Testis (tissue), 3 donors: ENCODE results near the gene ARHGAP20. TPM values are rescaled to one million over a fixed set of nuclear protein-coding genes. Genes with fewer than 3 reads are reported as not detected.

Source experiments
- DNase-seq: peaks from one replicate; pipeline ENCODE4 v3.0.0-alpha.2; 2019
- H3K27ac ChIP-seq, 2 donors: fragments of 200-600 bp; sonication (generic); one replicate each; pipeline ENCODE4 v1.5.1; 2019
- H3K27me3 ChIP-seq: fragments of 200-600 bp; sonication (generic); one replicate; pipeline ENCODE4 v1.5.1; 2019
- H3K36me3 ChIP-seq: fragments of 200-600 bp; sonication (generic); one replicate; pipeline ENCODE4 v1.5.1; 2017; ENCODE audit warnings: low read depth; ENCODE audit errors: missing control alignments
- H3K4me1 ChIP-seq: fragments of 200-600 bp; sonication (generic); one replicate; pipeline ENCODE4 v1.5.1; 2019
- H3K4me3 ChIP-seq, 2 donors: fragments of 200-600 bp; sonication (generic); one replicate each; pipeline ENCODE4 v1.5.1; 2017 to 2019
- H3K9me3 ChIP-seq: fragments of 200-600 bp; sonication (generic); one replicate; pipeline ENCODE4 v1.5.1; 2017
- POLR2A ChIP-seq: fragments of 450-650 bp; IDR thresholded peaks from one replicate; pipeline ENCODE4 v1.6.1; 2017; ENCODE audit warnings: antibody characterized with exemption, mild to moderate bottlenecking, moderate library complexity
- WGBS, 2 donors: methylation state at CpG; one replicate each; pipeline ENCODE4 v1.1.5; 2018; 5-methylcytosine and 5-hydroxymethylcytosine counted together
- intact Hi-C: fragments of 100-400 bp; cut with DNase I; formaldehyde crosslinking; loops from one replicate; pipeline ENCODE4 v1.15.1; 2023; ENCODE audit warnings: low total_unique reads
- polyA plus RNA-seq: library from polyadenylated mRNA; stranded (reverse); fragments of 350-450 nt; fragmentation: Illumina TruSeq; extraction: RNeasy Lipid Tissue Mini Kit (QIAGEN cat#74804); gene quantifications from one replicate; pipeline ENCODE4 v1.2.3, GENCODE V29; 2014; ENCODE audit warnings: low read depth, low replicate concordance; ENCODE audit not compliant: insufficient read depth
- total RNA-seq, 2 donors: library from RNA; depleted of rRNA; stranded (reverse); fragments of >200 nt; gene quantifications; one replicate each; pipeline ENCODE4 v1.2.3, GENCODE V29; 2016
- TF ChIP-seq, protein P1 (sequence below), 3 experiments: fragments of 450-650 bp in 2 of 3; fragments of 200-600 bp in 1 of 3; sonication (generic) in 1 of 3; IDR thresholded peaks; one replicate each; pipeline ENCODE4 v1.5.1; 2016 to 2019; ENCODE audit warnings: antibody characterized with exemption in 3 of 3, mild to moderate bottlenecking in 2 of 3, moderate library complexity in 1 of 3

Gene ARHGAP20
- total and polyA plus RNA-seq, 3 donors from 2014 or later, result 18.6 to 40.1 (median 37.2) TPM

DNA sequence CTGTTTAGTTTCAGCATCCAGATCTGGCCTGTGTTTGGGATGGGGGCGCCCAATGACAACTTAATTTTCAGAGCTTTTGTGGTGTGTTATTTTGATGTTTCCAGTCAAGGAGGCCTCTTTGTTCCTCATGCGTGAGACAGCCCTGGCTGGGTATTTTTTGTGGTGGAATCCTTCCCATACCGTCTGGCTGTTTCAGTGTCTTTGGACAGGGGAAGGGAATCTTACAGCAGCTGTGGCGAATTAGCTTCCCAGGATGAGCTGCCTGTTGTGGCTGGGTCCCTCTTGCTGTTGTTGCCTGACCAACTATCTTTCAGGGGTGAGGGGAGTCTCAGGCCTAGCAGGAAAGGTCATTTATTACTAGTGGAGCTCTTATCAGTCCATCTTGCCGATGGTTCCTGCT, 138.8 kb downstream of the ARHGAP20 start:
- Histone ChIP-seq H3K9me3 (no peaks in the 10 kb centered on the region), H3K4me3 (no peak overlapping the region), H3K27me3 (no peaks in the 10 kb centered on the region), H3K27ac (no peak overlapping the region), H3K36me3 (no peaks in the 10 kb centered on the region), H3K4me1 (no peaks in the 10 kb centered on the region)
- intact Hi-C loops, result no loop called here
- DNase-seq, result no peak
- 58 to 64% methylated on average over 5 of the region's 5 CpGs for WGBS, 2 donors
- TF ChIP-seq POLR2A, result no peak
- TF ChIP-seq, protein P1, sequence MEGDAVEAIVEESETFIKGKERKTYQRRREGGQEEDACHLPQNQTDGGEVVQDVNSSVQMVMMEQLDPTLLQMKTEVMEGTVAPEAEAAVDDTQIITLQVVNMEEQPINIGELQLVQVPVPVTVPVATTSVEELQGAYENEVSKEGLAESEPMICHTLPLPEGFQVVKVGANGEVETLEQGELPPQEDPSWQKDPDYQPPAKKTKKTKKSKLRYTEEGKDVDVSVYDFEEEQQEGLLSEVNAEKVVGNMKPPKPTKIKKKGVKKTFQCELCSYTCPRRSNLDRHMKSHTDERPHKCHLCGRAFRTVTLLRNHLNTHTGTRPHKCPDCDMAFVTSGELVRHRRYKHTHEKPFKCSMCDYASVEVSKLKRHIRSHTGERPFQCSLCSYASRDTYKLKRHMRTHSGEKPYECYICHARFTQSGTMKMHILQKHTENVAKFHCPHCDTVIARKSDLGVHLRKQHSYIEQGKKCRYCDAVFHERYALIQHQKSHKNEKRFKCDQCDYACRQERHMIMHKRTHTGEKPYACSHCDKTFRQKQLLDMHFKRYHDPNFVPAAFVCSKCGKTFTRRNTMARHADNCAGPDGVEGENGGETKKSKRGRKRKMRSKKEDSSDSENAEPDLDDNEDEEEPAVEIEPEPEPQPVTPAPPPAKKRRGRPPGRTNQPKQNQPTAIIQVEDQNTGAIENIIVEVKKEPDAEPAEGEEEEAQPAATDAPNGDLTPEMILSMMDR (IDR thresholded peaks at IDR 0.05), result no peak

DNA sequence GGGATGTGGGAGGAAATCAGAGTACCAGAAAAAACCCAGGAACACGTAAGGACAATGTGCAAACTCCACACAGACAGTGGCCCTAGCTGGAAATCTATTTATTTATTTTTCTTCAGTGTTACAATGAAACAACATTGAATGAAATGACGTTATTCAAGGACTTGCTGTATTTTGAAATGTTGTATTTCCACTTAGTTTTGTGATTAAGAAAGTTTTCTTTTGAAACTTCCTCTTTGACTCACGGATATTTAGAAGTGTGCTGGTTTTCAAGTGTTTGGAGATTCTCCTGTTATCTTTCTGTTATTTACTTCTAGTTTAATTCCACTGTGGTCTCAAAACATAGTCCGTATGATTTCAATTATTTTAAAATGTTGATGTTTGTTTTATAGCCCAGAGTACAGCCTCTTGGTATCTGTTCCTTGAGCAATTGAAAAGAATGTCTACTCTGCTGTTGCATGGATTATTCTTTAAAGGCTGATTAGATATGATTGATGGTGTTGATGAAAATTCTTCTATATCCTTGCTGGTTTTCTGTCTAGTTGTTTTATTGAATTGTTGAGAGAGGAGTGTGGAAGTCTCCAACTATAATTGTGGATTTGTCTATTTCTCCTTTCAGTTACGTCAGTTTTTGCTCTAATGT, 141.0 kb downstream of the ARHGAP20 start:
- no peak overlapping the region for H3K27ac ChIP-seq
- no peak for DNase-seq
- H3K36me3 ChIP-seq, result no peaks in the 10 kb centered on the region
- no peaks in the 10 kb centered on the region for H3K9me3 ChIP-seq
- H3K27me3 ChIP-seq, result no peaks in the 10 kb centered on the region
- TF ChIP-seq POLR2A, result no peak
- TF ChIP-seq, protein P1 (IDR thresholded peaks at IDR 0.05), result no peak
- WGBS, 2 donors, result 50 to 51% methylated on average over 5 of the region's 5 CpGs
- no peak overlapping the region for H3K4me3 ChIP-seq
- no peaks in the 10 kb centered on the region for H3K4me1 ChIP-seq
- intact Hi-C loops, result no loop called here

DNA sequence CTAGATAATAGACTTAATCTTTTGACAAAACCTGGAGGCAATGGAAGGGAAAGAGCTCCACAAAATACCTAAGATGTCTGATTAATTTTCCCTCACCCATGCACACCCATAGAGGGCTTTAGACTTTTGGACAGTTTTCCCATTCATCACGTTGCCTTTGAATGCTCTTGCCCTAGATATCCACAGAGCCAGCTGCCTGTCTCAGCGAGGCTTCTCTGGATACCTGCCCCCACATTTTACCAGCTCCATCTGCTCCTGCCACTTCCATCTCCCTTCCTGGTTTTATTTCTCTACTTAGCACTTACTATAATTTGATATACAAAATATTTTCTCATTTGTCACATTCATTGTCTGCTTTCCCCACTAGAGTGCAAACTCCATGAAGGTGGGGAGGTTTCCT, 145.7 kb downstream of the ARHGAP20 start:
- H3K27me3 ChIP-seq, result no peaks in the 10 kb centered on the region
- no peak overlapping the region for H3K4me3 ChIP-seq
- no peak overlapping the region for H3K27ac ChIP-seq
- TF ChIP-seq, protein P1 (IDR thresholded peaks at IDR 0.05), result no peak
- no peak for TF ChIP-seq POLR2A
- peaks cover 4% of the 10 kb centered on the region for H3K4me1 ChIP-seq
- 65 to 75% methylated on average over 2 of the region's 2 CpGs for WGBS, 2 donors
- H3K36me3 ChIP-seq, result no peaks in the 10 kb centered on the region
- no peak for DNase-seq
- intact Hi-C loops, result no loop called here
- no peaks in the 10 kb centered on the region for H3K9me3 ChIP-seq

DNA sequence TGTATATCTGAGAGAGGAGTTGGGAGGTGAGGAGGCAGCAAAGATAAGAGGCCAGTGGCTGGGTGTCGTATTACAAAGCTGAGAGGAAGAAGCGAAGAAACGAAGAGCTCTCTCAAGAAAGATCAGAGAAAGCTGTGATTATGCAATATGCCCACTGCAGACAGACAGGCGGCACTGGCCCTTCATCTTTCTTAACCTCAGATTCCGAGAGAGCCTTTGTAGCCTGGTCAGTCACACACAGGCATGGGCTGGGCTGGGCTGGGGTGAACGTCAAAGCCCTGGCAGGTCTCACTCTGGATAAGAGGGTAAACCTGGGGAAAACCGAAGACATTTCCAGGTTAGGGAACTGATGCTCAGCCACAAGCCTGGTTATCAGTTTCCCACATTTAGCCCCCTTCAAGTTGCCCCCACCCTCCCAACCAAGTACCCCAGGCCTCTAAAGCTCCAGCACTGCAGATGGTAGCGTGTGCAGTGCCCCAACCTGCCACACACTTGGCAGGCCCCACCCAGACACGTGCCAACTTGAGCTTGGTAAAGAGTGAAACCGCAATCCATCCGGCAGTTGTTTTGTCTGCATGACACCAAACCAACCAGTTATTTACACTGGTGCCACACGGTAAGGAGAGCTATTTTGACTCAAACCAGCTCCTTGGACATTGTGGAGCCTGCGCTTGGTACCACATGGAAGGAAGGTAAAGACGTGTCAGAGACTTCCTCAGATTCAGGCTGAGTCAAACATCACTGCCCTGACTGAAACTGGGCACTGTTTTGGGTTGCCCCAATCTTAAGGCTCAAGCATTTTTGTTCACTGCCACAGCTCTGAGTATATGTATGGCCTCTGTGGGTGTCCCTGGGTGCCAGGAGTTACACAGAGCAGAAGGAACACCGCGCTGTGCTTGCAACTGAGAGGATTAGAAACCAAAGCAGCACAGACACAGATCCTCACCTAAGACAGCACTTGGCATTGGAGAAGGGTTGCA, 146.6 kb downstream of the ARHGAP20 start:
- Histone ChIP-seq H3K4me3 (no peak overlapping the region), H3K27me3 (no peaks in the 10 kb centered on the region), H3K27ac (no peak overlapping the region), H3K36me3 (no peaks in the 10 kb centered on the region), H3K4me1 (peaks cover 4% of the 10 kb centered on the region), H3K9me3 (no peaks in the 10 kb centered on the region)
- TF ChIP-seq, protein P1 (IDR thresholded peaks at IDR 0.05), result no peak
- TF ChIP-seq POLR2A, result no peak
- peak; percentile 25 for DNase-seq
- intact Hi-C loops, result no loop called here
- 61 to 62% methylated on average over 12 to 16 of the region's 16 CpGs for WGBS, 2 donors
